ELF-1 (cell line): Measurements from ENCODE around the gene OR6C76.

Experiments used
- DNase-seq: peaks from one replicate; pipeline ENCODE4 v3.0.0-alpha.2; 2016; ENCODE audit warnings: low read depth, low spot score

OR6C76 gene

DNA sequence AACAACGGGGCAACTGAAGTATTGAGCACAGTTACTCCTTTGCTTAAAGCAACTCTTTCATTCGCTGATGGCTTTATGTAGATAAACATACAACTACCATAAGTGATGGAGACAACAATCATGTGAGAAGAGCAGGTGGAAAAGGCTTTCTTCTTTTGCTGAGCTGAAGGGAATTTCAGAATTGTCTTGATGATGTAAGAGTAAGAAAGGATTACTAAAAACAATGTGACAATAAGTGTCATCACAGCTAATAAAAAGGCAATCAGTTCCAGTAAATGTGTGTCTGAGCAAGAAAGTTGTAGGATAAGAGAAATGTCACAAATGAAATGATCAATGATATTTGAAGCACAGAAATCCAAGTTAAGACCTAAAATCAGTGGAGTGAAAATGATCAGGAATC, 43.2 kb downstream of the OR6C76 start:
- DNase-seq = no peak

DNA sequence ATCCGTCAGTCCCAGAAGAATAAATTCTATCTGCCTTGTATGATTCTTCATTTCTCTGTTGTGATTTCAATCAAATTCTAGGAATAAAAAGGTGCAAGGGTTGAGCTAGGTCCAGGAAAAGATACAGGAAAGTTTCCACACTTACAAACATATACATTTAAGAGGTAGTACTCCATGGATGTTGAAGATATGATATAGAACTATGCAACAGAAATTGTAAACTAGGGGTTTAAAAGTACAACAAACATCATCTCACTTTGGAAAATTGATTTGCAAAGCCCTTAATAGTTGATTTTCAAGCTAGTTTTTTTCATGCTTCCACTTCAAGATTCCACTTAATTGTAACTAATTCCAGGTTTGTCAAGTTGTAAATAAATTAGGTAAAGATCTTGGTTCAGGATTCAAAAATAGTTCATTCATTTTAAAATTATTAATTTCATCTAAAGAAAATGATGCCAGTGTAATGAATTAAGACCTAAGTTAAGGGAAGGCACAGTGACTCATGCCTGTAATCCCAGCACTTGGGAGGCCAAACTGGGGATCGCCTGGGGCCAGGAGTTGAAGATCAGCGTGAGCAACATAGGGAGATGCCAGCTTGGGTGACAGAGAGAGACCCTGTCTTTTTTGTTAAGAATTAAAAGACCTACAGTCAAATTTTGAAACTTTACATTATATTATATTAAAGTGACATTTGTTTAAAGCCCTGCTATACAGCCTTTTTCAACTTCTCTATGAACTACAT, 44.2 kb downstream of the OR6C76 start, which contains the start of gene OR6C70:
Gene OR6C70 (minus strand): TSS at position 51 of the 742 bp plus-strand sequence. CDS start 0 bp downstream, at position 51.
- peak; percentile 25 for DNase-seq

DNA sequence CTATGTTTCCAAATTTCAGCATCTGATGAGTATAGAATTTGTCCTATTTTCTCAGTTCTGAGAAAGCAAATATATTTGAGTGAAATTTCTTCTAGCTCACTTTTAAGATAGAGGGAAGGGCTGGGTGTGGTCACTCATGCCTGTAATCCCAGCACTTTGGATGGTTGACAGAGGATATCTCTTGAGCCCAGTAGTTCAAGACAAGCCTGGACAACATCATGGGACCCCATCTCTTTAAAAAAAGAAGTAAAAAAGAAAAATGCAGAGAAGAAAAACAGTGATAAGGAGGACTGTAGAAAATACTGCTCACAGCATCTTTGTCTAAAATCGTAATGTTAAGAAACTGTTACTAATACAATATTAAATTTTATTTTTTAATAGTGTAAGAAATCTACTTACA, 46.2 kb downstream of the OR6C76 start:
- DNase-seq = no peak
